Measurements from ENCODE around the gene MAP2K6.
"Not testable (repeated sequence)": the region's sequence is repeated elsewhere in the genome, so short reads cannot be mapped to it uniquely, and the experiment has no call there.

Gene MAP2K6

GRCh38 chr17:69460963-69461922 is 46.7 kb downstream of the MAP2K6 start:
- DNase-seq = no peak

- no peak for DNase-seq
Measured at GRCh38 chr17:69461951-69462369, 47.5 kb downstream of the MAP2K6 start.

- DNase-seq = no peak
Measured at GRCh38 chr17:69462882-69463281, 48.4 kb downstream of the MAP2K6 start.

GRCh38 chr17:69466451-69466850 is 52.0 kb downstream of the MAP2K6 start:
- no peak for DNase-seq

GRCh38 chr17:69466905-69467667 is 52.6 kb downstream of the MAP2K6 start:
- DNase-seq = no peak

GRCh38 chr17:69468207-69468606 is 53.7 kb downstream of the MAP2K6 start:
- no peak for DNase-seq

- DNase-seq = no peak
Measured at GRCh38 chr17:69470702-69471101, 56.2 kb downstream of the MAP2K6 start.

GRCh38 chr17:69471406-69471805 is 56.9 kb downstream of the MAP2K6 start:
- DNase-seq = no peak

- DNase-seq = no peak
Measured at GRCh38 chr17:69473841-69474831, 59.6 kb downstream of the MAP2K6 start.

GRCh38 chr17:69477204-69477902 is 62.9 kb downstream of the MAP2K6 start:
- DNase-seq = no peak

GRCh38 chr17:69477903-69478266 is 63.4 kb downstream of the MAP2K6 start:
- no peak for DNase-seq

GRCh38 chr17:69478916-69479315 is 64.4 kb downstream of the MAP2K6 start:
- DNase-seq = no peak

- not testable (repeated sequence) for DNase-seq
Measured at GRCh38 chr17:69479756-69480155, 65.3 kb downstream of the MAP2K6 start.

GRCh38 chr17:69480245-69480644 is 65.7 kb downstream of the MAP2K6 start:
- DNase-seq = no peak

GRCh38 chr17:69485251-69485661 is 70.8 kb downstream of the MAP2K6 start:
- no peak for DNase-seq

- no peak for DNase-seq
Measured at GRCh38 chr17:69485901-69486643, 71.6 kb downstream of the MAP2K6 start.

GRCh38 chr17:69486779-69487637 is 72.5 kb downstream of the MAP2K6 start:
- no peak for DNase-seq

GRCh38 chr17:69489313-69489712 is 74.8 kb downstream of the MAP2K6 start:
- DNase-seq = no peak

- no peak for DNase-seq
Measured at GRCh38 chr17:69492410-69493071, 78.0 kb downstream of the MAP2K6 start.

- DNase-seq = no peak
Measured at GRCh38 chr17:69495787-69496186, 81.3 kb downstream of the MAP2K6 start.

Measured in activated CD4-positive, alpha-beta T cell treated with anti-CD3 and anti-CD28 coated beads, Interleukin-2, amount 50 U/mL, for 16 hours (primary cell).